Gastrocnemius medialis (tissue), 4 donors: ENCODE results near the gene TNXB.

Source experiments
- POLR2A ChIP-seq, 2 donors: fragments of 450-650 bp; IDR thresholded peaks; one replicate each; pipeline ENCODE4 v1.6.1; 2017; ENCODE audit warnings: antibody characterized with exemption in 2 of 2, mild to moderate bottlenecking in 2 of 2, moderate library complexity in 2 of 2
- TF ChIP-seq, protein P1 (sequence below), 5 experiments: fragments of 450-650 bp in 3 of 5; fragments of 200-600 bp in 2 of 5; sonication (generic) in 2 of 5; IDR thresholded peaks in 4 of 5; conservative IDR thresholded peaks in 1 of 5; 1 replicate in 4 of 5; 2 replicates in 1 of 5; pipeline ENCODE4 v1.5.1; 2016 to 2019; ENCODE audit warnings: antibody characterized with exemption in 5 of 5, mild to moderate bottlenecking in 3 of 5, moderate library complexity in 3 of 5

DNA sequence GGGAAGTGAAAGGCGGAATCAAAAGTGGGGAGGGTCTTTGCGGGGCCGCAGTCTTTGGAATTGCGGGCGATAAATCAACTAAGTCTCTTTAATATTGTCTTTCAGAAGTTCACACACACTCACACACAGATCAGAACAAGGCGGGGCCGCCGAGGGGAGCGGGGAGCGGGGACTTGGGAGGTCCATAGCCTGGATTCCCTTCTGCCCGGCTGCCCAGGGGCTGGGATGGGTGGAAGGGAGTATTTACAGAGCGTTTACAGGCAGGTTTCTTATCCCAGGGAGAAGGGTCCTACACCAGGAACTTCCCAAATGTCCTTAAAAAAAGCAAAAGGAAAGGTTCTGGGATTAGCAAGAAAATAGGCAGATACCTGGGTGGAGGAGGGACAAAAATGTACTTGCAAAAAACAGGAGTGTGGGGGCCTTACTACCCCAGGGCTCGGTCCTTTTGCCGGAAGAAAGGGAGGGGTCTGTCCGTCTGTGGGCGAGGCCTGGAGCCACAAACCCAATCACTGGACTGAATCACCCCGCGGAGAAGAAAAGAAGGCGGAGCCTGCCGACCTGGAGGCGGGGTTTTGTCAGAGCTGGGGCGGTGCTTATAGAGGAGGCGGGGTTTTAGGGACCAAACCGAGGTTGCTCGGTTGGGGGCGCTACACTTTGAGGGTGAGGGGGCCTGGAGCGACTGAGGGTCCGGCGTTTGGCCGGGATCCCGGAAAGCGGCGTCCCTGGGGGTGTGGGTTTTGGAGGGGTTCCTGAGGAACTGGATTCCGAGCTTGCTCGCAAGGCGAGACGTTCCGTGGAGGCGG is 39.4 kb upstream of the TNXB start:
- TF ChIP-seq, protein P1, sequence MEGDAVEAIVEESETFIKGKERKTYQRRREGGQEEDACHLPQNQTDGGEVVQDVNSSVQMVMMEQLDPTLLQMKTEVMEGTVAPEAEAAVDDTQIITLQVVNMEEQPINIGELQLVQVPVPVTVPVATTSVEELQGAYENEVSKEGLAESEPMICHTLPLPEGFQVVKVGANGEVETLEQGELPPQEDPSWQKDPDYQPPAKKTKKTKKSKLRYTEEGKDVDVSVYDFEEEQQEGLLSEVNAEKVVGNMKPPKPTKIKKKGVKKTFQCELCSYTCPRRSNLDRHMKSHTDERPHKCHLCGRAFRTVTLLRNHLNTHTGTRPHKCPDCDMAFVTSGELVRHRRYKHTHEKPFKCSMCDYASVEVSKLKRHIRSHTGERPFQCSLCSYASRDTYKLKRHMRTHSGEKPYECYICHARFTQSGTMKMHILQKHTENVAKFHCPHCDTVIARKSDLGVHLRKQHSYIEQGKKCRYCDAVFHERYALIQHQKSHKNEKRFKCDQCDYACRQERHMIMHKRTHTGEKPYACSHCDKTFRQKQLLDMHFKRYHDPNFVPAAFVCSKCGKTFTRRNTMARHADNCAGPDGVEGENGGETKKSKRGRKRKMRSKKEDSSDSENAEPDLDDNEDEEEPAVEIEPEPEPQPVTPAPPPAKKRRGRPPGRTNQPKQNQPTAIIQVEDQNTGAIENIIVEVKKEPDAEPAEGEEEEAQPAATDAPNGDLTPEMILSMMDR (IDR thresholded peaks at IDR 0.05 in 4 of 5, conservative IDR thresholded peaks at IDR 0.05 in 1 of 5): peak in 1 of 5 experiments; percentile 13
- TF ChIP-seq POLR2A (IDR thresholded peaks at IDR 0.05): no peak
